ENCODE results near the gene HSF4. TPM values are rescaled to one million over a fixed set of nuclear protein-coding genes. Genes with fewer than 3 reads are reported as not detected.

The HSF4 gene
- total and polyA plus RNA-seq, 2 of the 4 experiments (the other 2 are of a cell fraction), result 0.54 to 7.5 TPM

DNA sequence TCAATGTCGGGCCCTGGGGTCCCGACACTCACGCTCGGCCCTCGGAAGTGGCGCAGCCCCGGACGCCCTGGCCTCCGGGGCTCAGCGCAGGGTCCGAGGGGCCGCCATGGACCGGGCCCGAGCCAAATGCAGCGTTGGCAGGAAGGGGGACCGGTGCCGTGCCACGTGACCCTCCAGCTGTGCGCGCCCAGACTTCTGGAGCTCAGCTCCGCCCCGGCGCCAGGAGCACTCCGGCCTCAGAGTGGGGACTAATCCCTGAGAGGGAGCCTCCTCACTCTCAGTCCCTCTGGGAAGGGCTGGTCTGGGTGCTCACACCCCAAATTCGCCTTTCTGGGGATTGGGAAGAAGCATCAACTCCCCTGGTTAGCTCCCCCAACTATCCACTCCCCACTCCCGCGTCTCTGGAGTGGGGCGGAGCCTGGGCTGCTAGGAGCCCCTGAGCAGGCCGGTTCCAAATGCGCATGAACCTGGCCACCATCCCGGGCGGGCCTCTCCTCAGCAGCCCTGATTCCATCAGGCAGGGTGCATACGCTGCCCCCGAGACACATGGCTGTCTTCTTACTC is 13.6 kb upstream of the HSF4 start, which contains the start of gene B3GNT9 (continued):
- peak; percentile 12; the same call in 1 of the 2 replicates for TF ChIP-seq MXI1 (IDR thresholded peaks at IDR 0.05; ENCODE audit: borderline replicate concordance, low read depth, low read length)

DNA sequence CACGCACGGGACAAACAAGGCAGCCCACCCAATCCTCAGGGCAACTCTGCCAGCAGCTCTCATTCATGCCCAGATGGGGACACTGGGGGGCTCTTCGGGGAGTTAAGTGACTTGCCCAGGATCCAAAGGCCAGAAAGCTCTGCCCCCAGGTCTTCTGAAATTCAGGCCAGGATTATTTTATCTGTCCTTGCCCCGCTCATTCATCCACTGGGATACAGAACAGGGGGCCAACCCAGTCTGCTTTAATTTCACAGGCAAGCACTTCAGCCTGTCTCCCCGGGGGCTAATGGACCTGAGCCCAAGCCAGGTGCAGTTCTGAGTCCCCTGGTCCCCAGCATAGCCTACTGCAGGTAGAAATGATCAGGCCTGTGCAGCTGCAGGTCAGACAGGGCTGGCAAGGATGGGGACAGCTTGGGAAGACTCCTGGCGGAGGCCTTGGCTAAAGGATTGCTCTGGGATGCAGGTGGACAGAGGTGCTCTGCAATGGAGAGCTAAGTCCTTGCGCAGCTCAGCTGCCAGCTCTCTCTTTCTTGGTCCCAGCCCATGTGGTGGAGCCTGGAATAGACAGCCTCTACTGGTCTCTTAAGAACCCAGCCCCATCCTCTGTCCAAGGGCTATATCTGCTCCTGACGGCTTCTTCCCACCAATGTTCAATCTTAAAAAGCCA is 13.0 kb upstream of the HSF4 start:
- Histone ChIP-seq H3K4me3 (ENCODE audit: insufficient read depth, low read depth, low read length) (no peak overlapping the region), H2BK15ac (ENCODE audit: low read depth, low read length) (0 out of 3 replicates have a peak overlapping the region, but pooled peaks have one; percentile 77), H3K14ac (replicated peaks; ENCODE audit: low read depth, low read length) (peak overlapping the region; percentile 96), H2AK5ac (ENCODE audit: low read depth, low read length) (peak overlapping the region; percentile 66), H4K5ac (ENCODE audit: low read depth, low read length) (peak overlapping the region; percentile 65), H3K56ac (ENCODE audit: extremely low read depth, insufficient read depth, low read length) (no peak overlapping the region), H3K79me1 (ENCODE audit: low read depth in 1 of 2, low read length in 2 of 2) (peaks cover 0 to 30% of the 10 kb centered on the region in 2 experiments; a peak in 2 of 4 replicates), H3K23ac (ENCODE audit: low read depth, low read length) (peak overlapping the region; percentile 81; the same call in 1 of the 2 replicates), H3K9ac (ENCODE audit: low read depth, low read length) (peak overlapping the region; percentile 64), H4K20me1 (ENCODE audit: insufficient read depth, low read length) (peaks cover 27% of the 10 kb centered on the region), H3K4ac (ENCODE audit: low read depth, low read length) (peak overlapping the region; percentile 87), H4K91ac (ENCODE audit: insufficient read depth, low read depth, low read length) (peak overlapping the region; percentile 71), H2BK5ac (ENCODE audit: low read depth, low read length, poor library complexity, severe bottlenecking) (no peak overlapping the region), H3K27ac (ENCODE audit: insufficient read depth, low read length) (peak overlapping the region; percentile 92), H3K18ac (ENCODE audit: low read depth, low read length) (no peak overlapping the region; the same call in 1 of the 2 replicates), H3K4me1 (ENCODE audit: control insufficient read depth, insufficient read depth, low read length) (peaks cover 6% of the 10 kb centered on the region; the same call in 1 of the 2 replicates), H3K9me3 (ENCODE audit: control insufficient read depth, insufficient read depth, low read length) (no peaks in the 10 kb centered on the region), H3K36me3 (ENCODE audit: control insufficient read depth, insufficient read depth, low read length) (peaks cover 25% of the 10 kb centered on the region), H2BK20ac (ENCODE audit: low read depth, low read length) (no peak overlapping the region; the same call in 1 of the 2 replicates), H2AFZ (replicated peaks; ENCODE audit: low read length, poor library complexity) (peak overlapping the region; percentile 99), H2AK9ac (replicated peaks; ENCODE audit: low read depth, low read length, poor library complexity) (peak overlapping the region; percentile 95), H3K27me3 (ENCODE audit: control insufficient read depth, insufficient read depth, low read length) (no peaks in the 10 kb centered on the region), H3K9me1 (ENCODE audit: insufficient read depth, low read length) (peaks cover 4% of the 10 kb centered on the region; the same call in 1 of the 2 replicates), H3K4me2 (ENCODE audit: low read depth, low read length) (peak overlapping the region; percentile 84), H2BK120ac (ENCODE audit: low read depth, low read length) (peak overlapping the region; percentile 52), H4K8ac (ENCODE audit: low read depth in 2 of 2, low read length in 2 of 2) (peak overlapping the region; percentile 72 to 97; a peak in 3 of 4 replicates)
- ATAC-seq (ENCODE audit: low read depth), result no peak
- no peak for TF ChIP-seq POLR2A (IDR thresholded peaks at IDR 0.05; ENCODE audit: low read depth, low read length)
- TF ChIP-seq RAD21 (IDR thresholded peaks at IDR 0.05; ENCODE audit: low read length), result no peak
- TF ChIP-seq FOS (IDR thresholded peaks at IDR 0.05; ENCODE audit: low read depth, low read length), result no peak
- TF ChIP-seq SMC3 (IDR thresholded peaks at IDR 0.05; ENCODE audit: low read depth, low read length), result no peak
- TF ChIP-seq, protein P1, sequence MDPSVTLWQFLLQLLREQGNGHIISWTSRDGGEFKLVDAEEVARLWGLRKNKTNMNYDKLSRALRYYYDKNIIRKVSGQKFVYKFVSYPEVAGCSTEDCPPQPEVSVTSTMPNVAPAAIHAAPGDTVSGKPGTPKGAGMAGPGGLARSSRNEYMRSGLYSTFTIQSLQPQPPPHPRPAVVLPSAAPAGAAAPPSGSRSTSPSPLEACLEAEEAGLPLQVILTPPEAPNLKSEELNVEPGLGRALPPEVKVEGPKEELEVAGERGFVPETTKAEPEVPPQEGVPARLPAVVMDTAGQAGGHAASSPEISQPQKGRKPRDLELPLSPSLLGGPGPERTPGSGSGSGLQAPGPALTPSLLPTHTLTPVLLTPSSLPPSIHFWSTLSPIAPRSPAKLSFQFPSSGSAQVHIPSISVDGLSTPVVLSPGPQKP (IDR thresholded peaks at IDR 0.05; ENCODE audit: borderline replicate concordance, low read depth, low read length), result no peak
- no peak for TF ChIP-seq RFX5 (IDR thresholded peaks at IDR 0.05; ENCODE audit: low read depth, low read length)
- TF ChIP-seq CHD1 (IDR thresholded peaks at IDR 0.05; ENCODE audit: low read depth, low read length), result no peak
- TF ChIP-seq MXI1 (IDR thresholded peaks at IDR 0.05; ENCODE audit: borderline replicate concordance, low read depth, low read length), result no peak
- TF ChIP-seq, protein P2, sequence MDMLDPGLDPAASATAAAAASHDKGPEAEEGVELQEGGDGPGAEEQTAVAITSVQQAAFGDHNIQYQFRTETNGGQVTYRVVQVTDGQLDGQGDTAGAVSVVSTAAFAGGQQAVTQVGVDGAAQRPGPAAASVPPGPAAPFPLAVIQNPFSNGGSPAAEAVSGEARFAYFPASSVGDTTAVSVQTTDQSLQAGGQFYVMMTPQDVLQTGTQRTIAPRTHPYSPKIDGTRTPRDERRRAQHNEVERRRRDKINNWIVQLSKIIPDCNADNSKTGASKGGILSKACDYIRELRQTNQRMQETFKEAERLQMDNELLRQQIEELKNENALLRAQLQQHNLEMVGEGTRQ (IDR thresholded peaks at IDR 0.05; ENCODE audit: low read depth, low read length), result no peak
- TF ChIP-seq NFE2L2 (IDR thresholded peaks at IDR 0.05; ENCODE audit: low read depth, low read length), result no peak
- no peak for TF ChIP-seq CEBPB (IDR thresholded peaks at IDR 0.05; ENCODE audit: low read depth, low read length)
- DNase-seq, result no peak
- ChIA-PET POLR2A (ENCODE audit: unreplicated experiment) (no interaction called here), CTCF (interaction anchor here (1.0 kb wide), 1 partner anchor 11 kb away, joined by 3 read pairs; no protein-coding TSS in a partner anchor)
- dilution Hi-C loops (cut with HindIII; ENCODE audit: low sequenced_read_pairs, unreplicated experiment), result no loop called here
- no TSS peak for BruUV-seq (replicated peaks)
- WGBS, 2 experiments (ENCODE audit: extremely low coverage in 2 of 2, insufficient read length in 1 of 2), result 60% methylated on average over 2 of the region's 8 CpGs; no CpG with 5 or more reads in 1 of the 2 experiments
- in situ Hi-C loops (cut with MboI; ENCODE audit: low sequenced_read_pairs), result no loop called here
- intact Hi-C loops (cut with micrococcal nuclease), result loop anchor here (2.0 to 10.0 kb wide), 2 partner anchors 133 to 257 kb away; no protein-coding TSS in a partner anchor
